Inflammatory macrophage (primary cell): Measurements from ENCODE around the gene NAV2.
A peak's percentile ranks its signal among the peaks of the same experiment; 100 is the strongest.

ENCODE experiments used
- DNase-seq, 2 donors: peaks; one replicate each; pipeline ENCODE4 v3.0.0-alpha.2; 2020 to 2022

NAV2 gene

DNA sequence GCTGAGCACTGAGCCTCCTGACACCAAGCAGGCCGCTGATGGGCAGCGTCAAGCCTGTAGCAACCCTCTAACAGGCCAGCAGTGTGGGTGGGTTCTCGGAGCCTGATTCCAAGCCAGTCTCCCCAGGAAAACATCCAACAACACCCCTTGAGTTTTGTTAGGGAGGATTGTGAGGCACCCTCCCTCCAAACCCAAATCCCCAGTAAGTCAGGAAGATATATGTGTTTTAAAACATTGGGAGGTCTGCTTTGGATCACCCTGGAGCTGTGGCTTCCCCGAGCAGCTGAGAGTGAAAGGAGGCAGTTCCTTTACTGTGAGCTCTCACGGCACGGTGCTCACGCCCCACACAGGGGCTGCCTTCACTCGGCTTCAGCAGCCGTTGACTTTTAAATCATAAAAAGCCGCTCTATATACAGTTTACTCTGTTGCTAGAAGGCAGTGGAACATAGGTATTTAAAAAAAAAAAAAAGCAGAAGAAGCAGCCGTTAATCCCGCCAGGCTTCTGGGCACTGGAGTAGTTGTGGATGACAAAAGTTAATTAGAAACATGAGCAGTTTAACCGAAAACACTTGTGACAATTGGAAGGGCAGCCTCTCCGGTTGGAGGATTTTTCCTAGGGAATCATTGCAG is 218.6 kb downstream of the NAV2 start:
- no peak for DNase-seq

DNA sequence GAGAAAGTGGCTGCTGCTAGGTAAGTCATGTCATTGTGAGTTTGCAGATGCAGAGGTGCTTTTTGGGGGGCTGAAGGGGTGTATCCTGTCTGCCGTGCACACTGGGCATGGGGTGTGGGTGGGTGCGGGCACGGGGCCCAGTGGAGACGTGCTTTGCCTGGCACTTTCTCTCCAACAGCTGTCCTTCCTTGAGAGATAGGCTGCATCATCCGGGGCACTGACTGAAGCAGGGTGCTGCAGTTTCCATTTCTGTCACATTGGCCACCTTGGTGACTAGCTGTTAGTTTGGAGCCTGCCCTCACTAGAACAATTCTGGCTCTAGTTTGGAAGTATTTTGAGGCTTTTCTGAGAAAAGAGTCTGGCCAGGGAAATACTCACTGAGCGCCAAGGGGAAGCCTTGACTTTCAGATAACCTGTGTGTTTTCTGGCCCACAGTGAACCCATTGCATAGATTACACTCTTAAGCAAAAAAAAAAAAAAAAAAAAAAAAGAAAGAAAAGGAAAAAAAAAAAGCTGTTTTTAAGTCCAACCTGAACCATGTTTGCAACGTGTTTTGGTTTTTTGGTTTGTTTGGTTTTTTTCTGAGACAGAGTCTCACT is 219.2 kb downstream of the NAV2 start:
- DNase-seq = no peak

DNA sequence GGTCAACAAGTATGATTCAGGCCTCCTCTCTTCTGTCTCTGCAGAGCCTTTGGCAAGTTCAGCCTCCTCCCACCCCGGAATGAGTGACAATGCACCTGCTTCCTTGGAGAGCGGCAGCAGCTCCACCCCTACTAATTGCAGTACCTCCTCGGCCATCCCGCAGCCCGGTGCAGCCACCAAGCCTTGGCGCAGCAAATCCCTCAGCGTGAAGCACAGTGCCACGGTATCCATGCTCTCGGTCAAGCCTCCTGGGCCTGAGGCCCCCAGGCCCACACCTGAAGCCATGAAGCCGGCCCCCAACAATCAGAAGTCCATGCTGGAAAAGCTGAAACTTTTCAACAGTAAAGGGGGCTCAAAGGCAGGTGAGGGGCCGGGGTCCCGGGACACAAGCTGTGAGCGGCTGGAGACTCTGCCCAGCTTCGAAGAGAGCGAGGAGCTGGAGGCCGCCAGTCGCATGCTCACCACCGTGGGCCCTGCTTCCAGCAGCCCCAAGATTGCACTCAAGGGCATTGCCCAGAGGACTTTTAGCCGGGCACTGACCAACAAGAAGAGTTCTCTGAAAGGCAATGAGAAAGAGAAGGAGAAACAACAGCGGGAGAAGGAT is 220.6 kb downstream of the NAV2 start:
- no peak for DNase-seq

DNA sequence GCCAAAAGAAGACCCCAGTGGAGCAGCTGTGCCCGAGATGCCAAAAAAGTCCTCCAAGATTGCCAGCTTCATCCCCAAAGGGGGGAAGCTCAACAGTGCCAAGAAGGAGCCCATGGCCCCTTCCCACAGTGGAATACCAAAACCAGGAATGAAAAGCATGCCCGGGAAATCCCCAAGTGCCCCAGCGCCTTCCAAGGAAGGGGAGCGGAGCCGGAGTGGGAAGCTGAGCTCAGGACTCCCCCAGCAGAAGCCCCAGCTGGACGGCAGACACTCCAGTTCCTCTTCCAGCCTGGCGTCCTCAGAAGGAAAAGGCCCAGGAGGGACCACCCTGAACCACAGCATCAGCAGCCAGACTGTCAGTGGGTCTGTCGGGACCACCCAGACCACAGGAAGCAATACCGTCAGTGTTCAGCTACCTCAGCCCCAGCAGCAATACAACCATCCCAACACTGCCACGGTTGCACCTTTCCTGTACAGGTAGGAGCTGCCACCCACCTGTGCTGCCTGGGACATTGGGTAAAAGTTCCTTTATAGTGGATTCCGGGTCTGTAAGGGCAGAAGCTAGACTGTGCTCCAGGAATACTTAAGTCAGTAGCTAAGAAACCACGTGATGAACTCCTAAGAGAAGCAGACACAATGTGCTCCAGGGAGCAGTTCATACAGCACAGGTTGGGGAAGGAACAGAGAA is 221.3 kb downstream of the NAV2 start:
- no peak for DNase-seq

GRCh38 chr11:19934828-19935259 is 222.2 kb downstream of the NAV2 start:
- no peak for DNase-seq

DNA sequence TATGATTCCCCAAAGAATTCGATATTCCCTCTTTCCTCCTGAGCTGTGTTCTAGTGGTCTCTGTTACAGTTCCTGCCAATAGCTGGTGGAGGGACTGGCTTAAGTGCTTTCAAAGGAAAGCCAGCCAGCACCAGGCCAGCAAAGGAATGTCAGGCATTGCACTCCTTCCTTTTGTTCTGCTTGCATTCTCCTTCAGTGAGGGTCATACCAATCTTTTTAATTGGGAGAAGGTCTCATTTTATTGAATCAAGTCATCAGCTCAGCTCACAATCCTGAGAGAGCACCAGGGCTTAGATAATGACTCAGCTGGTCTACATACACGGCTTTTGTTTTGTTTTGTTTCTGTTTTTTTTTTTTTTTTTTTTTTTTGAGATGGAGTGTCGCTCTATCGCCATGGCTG is 222.9 kb downstream of the NAV2 start:
- no peak for DNase-seq

- DNase-seq = no peak
Measured at GRCh38 chr11:19936461-19936860, 223.8 kb downstream of the NAV2 start.

GRCh38 chr11:19938169-19938856 is 225.7 kb downstream of the NAV2 start:
- peak; percentile 57 to 62 for DNase-seq

DNA sequence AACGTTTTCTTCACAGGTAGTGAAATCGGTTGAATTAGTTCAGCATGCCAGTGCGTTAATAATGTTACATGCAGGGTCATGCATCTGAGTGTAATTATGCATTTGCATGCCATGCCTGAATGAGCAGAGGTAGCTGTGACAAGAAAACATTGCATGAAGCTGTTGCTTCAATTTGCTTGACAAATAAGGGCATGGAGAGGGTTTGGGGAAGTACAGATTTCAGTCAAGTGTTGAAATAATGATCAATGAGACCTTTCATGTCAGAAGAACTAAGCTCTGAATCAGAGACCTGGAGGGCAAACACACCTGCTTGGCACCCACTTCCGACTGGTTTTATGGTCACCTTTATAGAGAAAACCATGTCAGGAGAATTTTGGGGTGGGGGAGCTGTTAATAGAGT is 226.2 kb downstream of the NAV2 start:
- no peak for DNase-seq

DNA sequence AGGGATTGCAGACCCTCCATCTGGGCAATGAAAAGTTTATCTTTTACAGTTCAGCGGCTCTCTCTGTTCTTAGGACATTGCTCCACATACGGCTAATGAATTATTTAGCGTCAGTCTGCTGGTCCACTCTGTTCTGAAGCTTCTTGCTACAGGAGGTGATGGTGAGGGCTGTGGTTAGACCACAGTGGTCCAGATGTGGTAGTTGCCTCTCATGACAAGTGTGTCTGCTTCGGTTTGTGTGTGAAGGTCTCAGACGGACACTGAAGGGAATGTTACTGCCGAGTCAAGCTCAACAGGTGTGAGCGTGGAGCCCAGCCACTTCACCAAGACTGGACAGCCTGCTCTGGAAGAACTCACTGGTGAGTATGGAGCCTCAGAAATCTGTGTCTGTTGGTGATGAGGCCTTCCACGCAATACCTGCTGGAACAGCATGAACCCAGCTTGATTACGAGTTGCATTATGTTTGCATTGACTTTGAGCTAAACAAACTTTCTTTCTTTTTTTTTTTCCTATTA is 226.8 kb downstream of the NAV2 start:
- DNase-seq = no peak

- no peak for DNase-seq
Measured at GRCh38 chr11:19940831-19941230, 228.2 kb downstream of the NAV2 start.

DNA sequence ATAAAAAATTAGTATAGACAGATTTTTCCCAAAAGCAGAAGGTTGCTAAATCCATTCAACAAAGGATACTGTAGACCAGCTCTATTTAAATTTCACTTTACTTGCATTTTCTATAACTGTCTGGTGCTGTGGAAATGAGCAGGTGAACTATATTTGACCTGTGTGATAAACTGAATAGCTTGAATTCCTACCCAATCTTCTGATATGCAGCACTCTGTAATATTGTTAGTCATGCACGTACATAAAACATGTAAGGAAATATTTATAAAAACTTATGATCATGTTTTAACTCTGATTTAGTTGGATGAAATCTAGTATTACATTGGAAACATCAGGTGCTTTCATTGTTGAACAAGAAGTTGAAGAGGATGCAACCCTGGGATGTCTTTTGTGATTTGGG is 234.0 kb downstream of the NAV2 start:
- no peak for DNase-seq

DNA sequence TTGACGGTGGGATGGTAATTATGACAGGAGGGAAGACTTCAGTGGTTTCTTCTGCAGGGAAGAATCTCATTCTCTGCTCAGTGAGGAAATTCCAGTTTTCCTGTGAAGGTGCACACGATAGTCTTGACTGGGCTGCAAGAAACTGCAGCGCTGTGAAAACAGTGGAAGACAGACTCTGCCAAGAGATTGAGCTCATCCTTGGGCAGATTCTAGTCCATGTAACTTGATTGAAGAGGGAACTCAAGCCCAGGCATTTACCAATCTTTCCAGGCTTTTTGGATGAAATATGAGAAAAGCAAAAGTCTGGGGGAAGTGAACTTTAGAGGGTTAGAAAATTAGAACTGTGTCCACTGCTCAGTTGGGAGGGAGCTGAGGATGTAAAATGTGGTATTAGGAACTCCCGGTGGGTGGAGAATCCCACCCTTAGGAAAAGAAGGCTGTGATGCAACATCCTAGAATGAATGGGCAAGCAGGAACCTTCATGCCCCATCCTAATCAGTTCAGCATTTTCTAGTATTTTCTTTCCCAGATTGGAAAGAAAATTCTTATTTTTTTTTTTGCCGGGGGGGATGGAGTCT is 235.0 kb downstream of the NAV2 start:
- no peak for DNase-seq

- DNase-seq = no peak
Measured at GRCh38 chr11:19949606-19950005, 237.0 kb downstream of the NAV2 start.

GRCh38 chr11:19951558-19952115 is 239.0 kb downstream of the NAV2 start:
- peak; percentile 28 to 61 for DNase-seq

- DNase-seq = no peak
Measured at GRCh38 chr11:19952116-19952605, 239.5 kb downstream of the NAV2 start.

DNA sequence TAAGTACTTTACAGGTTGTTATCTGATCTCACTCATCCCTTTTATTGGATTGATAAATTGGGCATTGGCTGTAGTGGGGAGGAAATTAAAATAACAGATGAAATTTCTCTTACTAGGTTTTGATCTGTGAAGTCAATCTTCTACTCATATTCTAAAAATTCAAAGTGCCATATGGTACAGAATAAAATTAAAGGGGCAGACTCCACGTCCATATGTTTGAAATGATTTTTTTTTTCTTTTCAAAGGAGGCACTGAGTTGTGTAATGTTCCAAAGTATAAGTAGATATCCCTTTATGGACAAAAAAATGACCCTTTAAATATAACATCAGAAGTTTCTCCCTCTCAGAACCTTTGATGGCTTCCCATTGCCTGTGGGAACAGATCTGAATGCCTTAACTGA is 240.3 kb downstream of the NAV2 start:
- DNase-seq = no peak

DNA sequence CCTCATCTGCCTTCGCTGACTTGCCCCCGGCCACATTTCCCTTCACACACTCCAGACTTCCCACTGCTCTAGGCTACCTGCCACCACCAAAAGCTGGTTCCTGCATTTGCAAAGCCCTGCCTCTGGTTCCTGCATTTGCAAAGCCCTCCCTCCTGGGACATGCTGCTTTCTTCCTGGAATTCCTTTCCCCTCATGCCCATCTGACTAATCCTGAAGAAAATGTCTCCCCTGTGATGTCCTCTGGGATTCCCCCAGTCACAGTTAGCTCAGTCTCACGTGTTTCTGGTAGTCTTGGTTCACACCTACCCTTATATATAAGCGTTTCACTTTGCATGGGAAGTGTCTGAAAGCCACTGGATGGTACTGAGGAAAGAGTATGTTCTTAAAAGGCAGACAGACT is 240.7 kb downstream of the NAV2 start:
- DNase-seq = no peak

GRCh38 chr11:19953909-19954308 is 241.3 kb downstream of the NAV2 start:
- DNase-seq = no peak

- no peak for DNase-seq
Measured at GRCh38 chr11:19954899-19955298, 242.3 kb downstream of the NAV2 start.

DNA sequence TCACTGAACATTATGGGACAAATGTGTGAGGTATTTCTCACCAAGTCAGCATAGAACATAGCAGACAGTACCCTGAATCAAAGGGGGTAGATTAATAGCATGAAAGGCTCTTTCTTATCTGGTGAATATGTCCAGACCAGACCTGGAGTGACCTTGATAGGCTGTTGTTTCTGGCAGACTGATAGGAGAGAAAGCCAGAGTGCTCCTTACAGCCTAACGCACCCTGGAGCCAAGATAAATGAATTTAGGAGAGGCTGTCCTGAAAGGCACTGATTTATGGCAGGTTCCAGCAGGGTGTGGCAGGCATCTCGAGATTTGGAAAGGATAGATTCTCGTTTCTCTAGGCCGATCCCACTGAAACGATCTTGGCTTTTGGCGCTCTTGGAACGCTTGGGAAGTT is 243.0 kb downstream of the NAV2 start:
- DNase-seq = no peak

DNA sequence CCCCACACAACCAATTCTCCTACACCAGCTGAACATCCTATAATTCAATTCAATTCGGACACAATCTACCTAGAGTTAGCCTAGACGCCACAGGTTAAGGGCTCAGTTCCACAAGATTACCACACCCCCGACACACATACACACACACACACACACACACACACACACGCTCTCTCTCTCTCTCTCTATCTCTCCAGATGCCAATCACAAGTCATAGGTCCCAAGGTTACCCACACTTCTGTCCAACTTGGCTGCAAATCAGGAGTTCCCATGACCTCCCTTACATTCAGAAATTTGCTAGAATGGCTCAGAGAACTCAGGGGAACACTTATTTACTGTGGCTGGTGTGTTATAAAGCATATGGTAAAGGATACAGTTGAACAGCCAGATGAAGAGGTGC is 243.6 kb downstream of the NAV2 start:
- DNase-seq = no peak
